SK-N-SH treated with all-trans-retinoic acid at 6 μM for 48 hours (cell line): ENCODE results near the gene PRSS38.

Source experiments
- ATAC-seq: fragments of 200-7000 bp; cut with Tn5 transposase; 3 replicates; pipeline ENCODE4 v1.9.1; 2020; ENCODE audit warnings: mild to moderate bottlenecking, moderate library complexity
- CSDC2 ChIP-seq: fragments of 250-450 bp; sonication (Bioruptor Pico); IDR thresholded peaks from 2 replicates; pipeline ENCODE4 v1.5.0; 2020; ENCODE audit warnings: mild to moderate bottlenecking, moderate library complexity
- ISL1 ChIP-seq: fragments of 250-450 bp; sonication (Bioruptor Pico); IDR thresholded peaks from 2 replicates; pipeline ENCODE4 v2.1.2; 2022; ENCODE audit warnings: mild to moderate bottlenecking, moderate library complexity
- OSR1 ChIP-seq: fragments of 250-450 bp; sonication (Bioruptor Pico); IDR thresholded peaks from 2 replicates; pipeline ENCODE4 v1.8.0; 2022; ENCODE audit warnings: moderate library complexity, mild to moderate bottlenecking, inconsistent platforms
- PATZ1 ChIP-seq: fragments of 250-450 bp; sonication (Bioruptor Pico); IDR thresholded peaks from 2 replicates; pipeline ENCODE4 v1.8.0; 2020; ENCODE audit warnings: mild to moderate bottlenecking, moderate library complexity, borderline replicate concordance
- PPARA ChIP-seq: fragments of 250-450 bp; sonication (Bioruptor Pico); IDR thresholded peaks from 2 replicates; pipeline ENCODE4 v1.5.0; 2020; ENCODE audit warnings: mild to moderate bottlenecking, borderline replicate concordance
- RARB ChIP-seq: fragments of 250-450 bp; sonication (Bioruptor Pico); IDR thresholded peaks from 2 replicates; pipeline ENCODE4 v1.8.0; 2021; ENCODE audit warnings: mild to moderate bottlenecking, moderate library complexity
- SNAI2 ChIP-seq: fragments of 250-450 bp; sonication (Bioruptor Pico); IDR thresholded peaks from 2 replicates; pipeline ENCODE4 v1.5.0; 2020; ENCODE audit warnings: mild to moderate bottlenecking, moderate library complexity
- TCF4 ChIP-seq: fragments of 250-450 bp; sonication (Bioruptor Pico); IDR thresholded peaks from 2 replicates; pipeline ENCODE4 v1.8.0; 2021; ENCODE audit warnings: mild to moderate bottlenecking, moderate library complexity, borderline replicate concordance
- TOX ChIP-seq: fragments of 250-450 bp; sonication (Bioruptor Pico); IDR thresholded peaks from 2 replicates; pipeline ENCODE4 v1.8.0; 2021; ENCODE audit warnings: mild to moderate bottlenecking, moderate library complexity, borderline replicate concordance
- TSHZ2 ChIP-seq: fragments of 250-450 bp; sonication (Bioruptor Pico); IDR thresholded peaks from 2 replicates; pipeline ENCODE4 v1.5.0; 2020; ENCODE audit warnings: mild to moderate bottlenecking, moderate library complexity
- ZC3H10 ChIP-seq: fragments of 250-450 bp; sonication (Bioruptor Pico); IDR thresholded peaks from 2 replicates; pipeline ENCODE4 v1.5.1; 2021; ENCODE audit warnings: mild to moderate bottlenecking, moderate library complexity
- ZFP3 ChIP-seq: fragments of 250-450 bp; sonication (Bioruptor Pico); IDR thresholded peaks from 2 replicates; pipeline ENCODE4 v1.5.0; 2020; ENCODE audit warnings: mild to moderate bottlenecking, moderate library complexity
- ZFP30 ChIP-seq: fragments of 450-650 bp; formaldehyde crosslinking; IDR thresholded peaks from 2 replicates; pipeline ENCODE4 v1.5.0; 2022; ENCODE audit warnings: mild to moderate bottlenecking, moderate library complexity
- ZNF565 ChIP-seq: fragments of 450-650 bp; formaldehyde crosslinking; conservative IDR thresholded peaks from 2 replicates; pipeline ENCODE4 v1.5.0; 2020; ENCODE audit warnings: low read depth, mild to moderate bottlenecking, moderate library complexity
- ZNF70 ChIP-seq: fragments of 450-650 bp; formaldehyde crosslinking; IDR thresholded peaks from 2 replicates; pipeline ENCODE4 v1.5.0; 2020; ENCODE audit warnings: mild to moderate bottlenecking, moderate library complexity
- ZNF8 ChIP-seq: fragments of 450-650 bp; formaldehyde crosslinking; IDR thresholded peaks from 2 replicates; pipeline ENCODE4 v1.5.0; 2020; ENCODE audit warnings: mild to moderate bottlenecking, moderate library complexity

PRSS38 gene

GRCh38 chr1:227886503-227886961 is 71.1 kb downstream of the PRSS38 start (continued):
- no peak for TF ChIP-seq OSR1

- TF ChIP-seq ZC3H10 (no peak), TSHZ2 (CRISPR knock-in tag) (no peak), ISL1 (CRISPR knock-in tag) (no peak), TOX (CRISPR knock-in tag) (no peak), ZFP30 (no peak), SNAI2 (CRISPR knock-in tag) (no peak), RARB (CRISPR knock-in tag) (no peak), ZNF70 (CRISPR knock-in tag) (no peak), PPARA (CRISPR knock-in tag) (no peak), ZNF565 (no peak), ZNF8 (CRISPR knock-in tag) (no peak), OSR1 (no peak)
- TF ChIP-seq, all 23 proteins: peak for 0
- no peak; the same call in 2 of the 3 replicates for ATAC-seq
Observed at GRCh38 chr1:227886993-227887696, 71.7 kb downstream of the PRSS38 start.

GRCh38 chr1:227887697-227888403 is 72.4 kb downstream of the PRSS38 start:
- no peak for ATAC-seq
- TF ChIP-seq TSHZ2 (CRISPR knock-in tag) (no peak), OSR1 (no peak), ZNF8 (CRISPR knock-in tag) (no peak), ISL1 (CRISPR knock-in tag) (no peak), PATZ1 (CRISPR knock-in tag) (no peak)
- TF ChIP-seq, all 23 proteins: peak for 0

GRCh38 chr1:227888404-227889046 is 73.0 kb downstream of the PRSS38 start:
- no peak for TF ChIP-seq TSHZ2 (CRISPR knock-in tag)
- TF ChIP-seq CSDC2 (CRISPR knock-in tag): no peak
- TF ChIP-seq ZC3H10: no peak
- no peak for TF ChIP-seq ZFP3 (CRISPR knock-in tag)
- no peak for TF ChIP-seq ZNF70 (CRISPR knock-in tag)
- no peak for TF ChIP-seq ZFP30
- TF ChIP-seq OSR1: no peak
- TF ChIP-seq SNAI2 (CRISPR knock-in tag): no peak
- TF ChIP-seq TCF4 (CRISPR knock-in tag): no peak
- no peak for ATAC-seq
